ENCODE measurements around the gene PTTG1IP.

DNA sequence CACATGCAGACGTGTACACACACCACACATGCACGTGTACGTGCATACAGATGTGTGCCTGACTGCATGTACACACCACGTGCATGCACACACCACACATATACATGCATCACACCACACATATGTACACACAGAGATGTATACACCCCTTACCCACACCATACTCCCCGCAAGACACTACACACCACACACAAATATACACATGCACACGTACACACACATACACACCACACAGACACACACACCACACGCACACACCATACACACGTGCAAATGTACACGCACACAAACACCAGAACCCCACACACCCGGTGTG is 37.5 kb upstream of the PTTG1IP start:
- TF ChIP-seq, protein P1, sequence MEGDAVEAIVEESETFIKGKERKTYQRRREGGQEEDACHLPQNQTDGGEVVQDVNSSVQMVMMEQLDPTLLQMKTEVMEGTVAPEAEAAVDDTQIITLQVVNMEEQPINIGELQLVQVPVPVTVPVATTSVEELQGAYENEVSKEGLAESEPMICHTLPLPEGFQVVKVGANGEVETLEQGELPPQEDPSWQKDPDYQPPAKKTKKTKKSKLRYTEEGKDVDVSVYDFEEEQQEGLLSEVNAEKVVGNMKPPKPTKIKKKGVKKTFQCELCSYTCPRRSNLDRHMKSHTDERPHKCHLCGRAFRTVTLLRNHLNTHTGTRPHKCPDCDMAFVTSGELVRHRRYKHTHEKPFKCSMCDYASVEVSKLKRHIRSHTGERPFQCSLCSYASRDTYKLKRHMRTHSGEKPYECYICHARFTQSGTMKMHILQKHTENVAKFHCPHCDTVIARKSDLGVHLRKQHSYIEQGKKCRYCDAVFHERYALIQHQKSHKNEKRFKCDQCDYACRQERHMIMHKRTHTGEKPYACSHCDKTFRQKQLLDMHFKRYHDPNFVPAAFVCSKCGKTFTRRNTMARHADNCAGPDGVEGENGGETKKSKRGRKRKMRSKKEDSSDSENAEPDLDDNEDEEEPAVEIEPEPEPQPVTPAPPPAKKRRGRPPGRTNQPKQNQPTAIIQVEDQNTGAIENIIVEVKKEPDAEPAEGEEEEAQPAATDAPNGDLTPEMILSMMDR (IDR thresholded peaks at IDR 0.05), result no peak
- no peak for TF ChIP-seq POLR2A (IDR thresholded peaks at IDR 0.05)

Data from testis (tissue), 2 donors.